Neural cell (in vitro differentiated cells): ENCODE measurements around the gene HJURP. TPM values are rescaled to one million over a fixed set of nuclear protein-coding genes. Genes with fewer than 3 reads are reported as not detected.

Experiments used
- H2AFZ ChIP-seq: fragments of 200-600, 300-800 bp; sonication (generic), shearing (Covaris generic); 2 replicates; pipeline ENCODE4 v1.6.0; 2014; ENCODE audit warnings: low read depth, mild to moderate bottlenecking, antibody characterized with exemption, low read length, moderate library complexity
- H3F3A ChIP-seq: fragments of 200-600 bp; shearing (Covaris generic); 2 replicates; pipeline ENCODE4 v1.6.1; 2016; ENCODE audit warnings: mild to moderate bottlenecking, moderate library complexity, mixed read lengths, antibody characterized with exemption, low read length; ENCODE audit not compliant: insufficient read depth, poor library complexity, severe bottlenecking
- H3K27ac ChIP-seq: fragments of 200-600, 300-800 bp; sonication (generic), shearing (Covaris generic); 2 replicates; pipeline ENCODE4 v1.5.1; 2014; ENCODE audit warnings: mild to moderate bottlenecking, low read length, moderate library complexity
- H3K27me3 ChIP-seq: fragments of 300-800, 200-600 bp; sonication (generic), shearing (Covaris generic); 2 replicates; pipeline ENCODE4 v1.6.0; 2014; ENCODE audit warnings: mild to moderate bottlenecking, low read depth, low read length, moderate library complexity; ENCODE audit not compliant: insufficient read depth
- H3K36me3 ChIP-seq: fragments of 300-800, 200-600 bp; sonication (generic), shearing (Covaris generic); 2 replicates; pipeline ENCODE4 v1.5.1; 2014; ENCODE audit warnings: mild to moderate bottlenecking, antibody characterized with exemption, low read length, moderate library complexity; ENCODE audit not compliant: insufficient read depth
- H3K4me2 ChIP-seq: fragments of 300-800, 200-600 bp; sonication (generic), shearing (Covaris generic); 2 replicates; pipeline ENCODE4 v1.6.0; 2014; ENCODE audit warnings: mild to moderate bottlenecking, low read length
- H3K4me3 ChIP-seq: fragments of 300-800, 200-600 bp; sonication (generic), shearing (Covaris generic); 2 replicates; pipeline ENCODE4 v1.5.1; 2014; ENCODE audit warnings: mild to moderate bottlenecking, low read length, moderate library complexity
- H3K79me2 ChIP-seq: fragments of 200-600 bp; shearing (Covaris generic); replicated peaks from 2 replicates; pipeline ENCODE4 v1.6.0; 2014; ENCODE audit warnings: mild to moderate bottlenecking, low read length, moderate library complexity; ENCODE audit not compliant: insufficient read depth
- H3K9ac ChIP-seq: fragments of 300-800, 200-600 bp; sonication (generic), shearing (Covaris generic); 2 replicates; pipeline ENCODE4 v1.6.1; 2016; ENCODE audit warnings: mild to moderate bottlenecking, low read length, mixed read lengths
- H3K9me2 ChIP-seq: fragments of 200-600 bp; shearing (Covaris generic); 2 replicates; pipeline ENCODE4 v1.6.1; 2016; ENCODE audit warnings: mild to moderate bottlenecking, low read length, mixed read lengths; ENCODE audit not compliant: insufficient read depth
- H3K9me3 ChIP-seq: fragments of 200-600, 300-800 bp; sonication (generic), shearing (Covaris generic); 2 replicates; pipeline ENCODE4 v1.6.1; 2016; ENCODE audit warnings: mild to moderate bottlenecking, mixed run types, low read length, moderate library complexity, mixed read lengths
- H4K20me1 ChIP-seq: fragments of 200-600 bp; shearing (Covaris generic); 2 replicates; pipeline ENCODE4 v1.6.1; 2016; ENCODE audit warnings: mild to moderate bottlenecking, mixed run types; ENCODE audit not compliant: insufficient read depth
- CTCF ChIP-seq: fragments of 450-650 bp; IDR thresholded peaks from 2 replicates; pipeline ENCODE4 v1.5.1; 2014; ENCODE audit warnings: antibody characterized with exemption, mild to moderate bottlenecking, moderate library complexity; ENCODE audit not compliant: poor library complexity, severe bottlenecking
- EP300 ChIP-seq: fragments of 450-650 bp; conservative IDR thresholded peaks from 2 replicates; pipeline ENCODE4 v1.6.1; 2014; ENCODE audit warnings: antibody characterized with exemption, mild to moderate bottlenecking, moderate library complexity; ENCODE audit not compliant: poor library complexity, severe bottlenecking
- EZH2 ChIP-seq: fragments of 200-600, 300-800 bp; shearing (Covaris generic), sonication (generic); IDR thresholded peaks from 2 replicates; pipeline ENCODE4 v1.6.1; 2014; ENCODE audit warnings: antibody characterized with exemption, low read length, borderline replicate concordance, mild to moderate bottlenecking; ENCODE audit not compliant: insufficient read depth, poor library complexity, severe bottlenecking
- MXI1 ChIP-seq: fragments of 450-650 bp; conservative IDR thresholded peaks from 2 replicates; pipeline ENCODE4 v1.6.1; 2014; ENCODE audit warnings: antibody characterized with exemption, mild to moderate bottlenecking; ENCODE audit not compliant: poor library complexity, severe bottlenecking
- POLR2AphosphoS5 ChIP-seq: IDR thresholded peaks from 2 replicates; pipeline ENCODE4 v1.6.1; 2012
- RAD21 ChIP-seq: fragments of 450-650 bp; conservative IDR thresholded peaks from 2 replicates; pipeline ENCODE4 v1.6.1; 2014; ENCODE audit warnings: antibody characterized with exemption, mild to moderate bottlenecking, moderate library complexity
- REST ChIP-seq: IDR thresholded peaks from 2 replicates; pipeline ENCODE4 v1.6.1; 2012; ENCODE audit warnings: borderline replicate concordance
- SMC3 ChIP-seq: fragments of 450-650 bp; conservative IDR thresholded peaks from 2 replicates; pipeline ENCODE4 v1.6.1; 2014; ENCODE audit warnings: antibody characterized with exemption, mild to moderate bottlenecking, moderate library complexity; ENCODE audit not compliant: poor library complexity
- TAF1 ChIP-seq: IDR thresholded peaks from 2 replicates; pipeline ENCODE4 v1.6.1; 2012; ENCODE audit warnings: low read depth
- polyA plus RNA-seq: library from polyadenylated mRNA; depleted of rRNA; stranded (reverse); fragments of >200 nt; gene quantifications from 2 replicates; pipeline ENCODE4 v1.2.3, GENCODE V29; 2014

Gene HJURP
- polyA plus RNA-seq, 1 donor from 2014 or later, result 1.3 TPM

- Histone ChIP-seq H3K27me3 (no peaks in the 10 kb centered on the region), H3K27ac (no peak overlapping the region), H2AFZ (no peak overlapping the region), H3K9me2 (no peaks in the 10 kb centered on the region), H3K4me3 (no peak overlapping the region), H4K20me1 (no peaks in the 10 kb centered on the region), H3K79me2 (no peaks in the 10 kb centered on the region), H3K9me3 (no peaks in the 10 kb centered on the region), H3K9ac (no peak overlapping the region), H3K36me3 (no peaks in the 10 kb centered on the region), H3F3A (no peaks in the 10 kb centered on the region), H3K4me2 (no peak overlapping the region)
- TF ChIP-seq POLR2AphosphoS5 (no peak), EP300 (no peak), MXI1 (no peak), RAD21 (no peak), SMC3 (no peak), CTCF (no peak), REST (no peak), TAF1 (no peak), EZH2 (no peak)
These were observed 58.1 kb downstream of the HJURP start for GRCh38 chr2:233796254-233796653.

GRCh38 chr2:233795735-233796171 lies 58.6 kb downstream of the HJURP start:
- Histone ChIP-seq H3F3A (no peaks in the 10 kb centered on the region), H3K4me3 (no peak overlapping the region), H3K9me2 (no peaks in the 10 kb centered on the region), H3K9ac (no peak overlapping the region), H3K79me2 (no peaks in the 10 kb centered on the region), H3K36me3 (no peaks in the 10 kb centered on the region), H2AFZ (no peak overlapping the region), H3K27me3 (no peaks in the 10 kb centered on the region), H4K20me1 (no peaks in the 10 kb centered on the region), H3K9me3 (no peaks in the 10 kb centered on the region), H3K27ac (no peak overlapping the region), H3K4me2 (no peak overlapping the region)
- TF ChIP-seq SMC3 (no peak), MXI1 (no peak), TAF1 (no peak), REST (no peak), POLR2AphosphoS5 (no peak), CTCF (no peak), EP300 (no peak), RAD21 (no peak), EZH2 (no peak)
